Heart right ventricle (tissue), 16 donors: Measurements from ENCODE around the gene SOD3. TPM values are rescaled to one million over a fixed set of nuclear protein-coding genes. Genes with fewer than 3 reads are reported as not detected.

Source experiments
- ATAC-seq, 8 donors: fragments of 200-7000 bp; cut with Tn5 transposase; one replicate each; pipeline ENCODE4 v1.9.1; 2020; ENCODE audit warnings: mild to moderate bottlenecking in 8 of 8, moderate library complexity in 8 of 8, moderate number of reproducible peaks in 1 of 8
- DNase-seq, 2 donors: peaks; one replicate each; pipeline ENCODE4 v3.0.0-alpha.2; 2020
- H3K27ac ChIP-seq, 10 donors: fragments of 200-600 bp; sonication (generic) in 2 of 10; one replicate each; pipeline versions ENCODE4 v1.5.0 to v1.8.0; 2020 to 2022; ENCODE audit warnings: mild to moderate bottlenecking in 3 of 10
- H3K27me3 ChIP-seq, 7 donors: fragments of 200-600 bp; one replicate each; pipeline ENCODE4 v1.8.0; 2021 to 2022; ENCODE audit warnings: mild to moderate bottlenecking in 2 of 7
- H3K36me3 ChIP-seq, 9 donors: fragments of 200-600 bp; sonication (generic) in 1 of 9; one replicate each; pipeline versions ENCODE4 v1.5.0 to v1.8.0; 2020 to 2022; ENCODE audit warnings: mild to moderate bottlenecking in 2 of 9
- H3K4me1 ChIP-seq, 9 donors: fragments of 200-600 bp; sonication (generic) in 1 of 9; one replicate each; pipeline versions ENCODE4 v1.5.0 to v1.8.0; 2020 to 2022; ENCODE audit warnings: mild to moderate bottlenecking in 4 of 9
- H3K4me3 ChIP-seq, 10 donors: fragments of 200-600 bp; sonication (generic) in 2 of 10; one replicate each; pipeline versions ENCODE4 v1.5.0 to v1.8.0; 2020 to 2022; ENCODE audit warnings: mild to moderate bottlenecking in 7 of 10, moderate library complexity in 2 of 10
- H3K9me3 ChIP-seq, 11 donors: fragments of 200-600 bp in 10 of 11; sonication (generic) in 2 of 11; one replicate each; pipeline versions ENCODE4 v1.5.0 to v1.8.0; 2013 to 2022; ENCODE audit warnings: mild to moderate bottlenecking in 2 of 11, control low read depth in 1 of 11, moderate library complexity in 1 of 11
- CTCF ChIP-seq, 9 donors: fragments of 200-600 bp; sonication (generic) in 2 of 9; IDR thresholded peaks; one replicate each; pipeline versions ENCODE4 v1.5.0 to v1.8.0; 2021 to 2022; ENCODE audit warnings: antibody characterized with exemption in 9 of 9, mild to moderate bottlenecking in 5 of 9, moderate library complexity in 1 of 9
- WGBS, 2 donors: extraction: QIAGEN DNeasy Blood & Tissue Kit; methylation state at CpG; one replicate each; pipeline ENCODE4 v1.1.7; 2013; ENCODE audit warnings: inconsistent platforms in 1 of 2; 5-methylcytosine and 5-hydroxymethylcytosine counted together
- intact Hi-C, 10 donors: fragments of 100-400 bp; cut with DNase I; formaldehyde crosslinking; loops; one replicate each; pipeline versions ENCODE4 v1.11.1 to v1.14.2; 2022
- polyA plus RNA-seq, 2 donors: library from polyadenylated mRNA; stranded (reverse); fragments of 200-250 nt; gene quantifications; one replicate each; pipeline ENCODE4 v1.2.3, GENCODE V29; 2013
- total RNA-seq, 10 donors: library from RNA; stranded (reverse); fragmentation: NEBNext Ultra II Directional in 3 of 10; extraction: Animal tissue kit (Norgen Biotek cat#: 25700) in 3 of 10; gene quantifications; one replicate each; pipeline versions ENCODE4 v1.2.1 to v1.2.4, GENCODE V29; 2021 to 2023
- donor health status: Arrhythmogenic right ventricular cardiomyopathy.
- donor health status: ischemic (EF 13 %, LVEDD 7.1; RV severe dilation, severe dysfunction).
- donor health status: healthy with polysubstance abuse.
- donor health status: DM: no; HTN: yes; CAD: no.
- donor health status: DM: no; HTN: no; CAD: no.
- donor health status: ischemic (EF 25% LVEDD 6.9; RV normal size, moderate dysfunction).
- donor health status: ischemic (EF 25% LVEDD 5.7; RV mildly dilated, moderate dysfunction).
- donor health status: healthy.
- donor health status: DM: yes; HTN: yes; CAD: no.
- donor health status: Ischemic cardiomyopathy.
- donor health status: ischemic (EF 35%, LVEDD 5.7; RV mildly dilated, moderate dysfunction).
- donor health status: nonischemic (EF 11% LVEDD 7.7; RV severe dilation, severe dysfunction).
- donor health status: DM: yes; HTN: yes; CAD: no.
- donor health status: PGD.
- donor health status: ischemic (EF 29% LVEDD 5.4; RV normal size, mild dysfunction).
- donor health status: nonischemic (EF 23%, LVEDD 6.1; RV moderate dilation, normal function).

Gene SOD3
- total and polyA plus RNA-seq, 12 donors = 15.1 to 118 (median 52.4) TPM

GRCh38 chr4:24845902-24846301, 50.5 kb downstream of the SOD3 start:
- Histone ChIP-seq H3K4me1 (peaks cover 0 to 16% (median 0%) of the 10 kb centered on the region in 9 donors), H3K4me3 (no peak overlapping the region), H3K9me3 (no peaks in the 10 kb centered on the region), H3K27me3 (no peaks in the 10 kb centered on the region), H3K36me3 (peaks cover 0 to 24% (median 4%) of the 10 kb centered on the region in 9 donors), H3K27ac (no peak overlapping the region)
- ATAC-seq (no peak), DNase-seq (no peak)
- 94 to 96% methylated on average over 5 of the region's 5 CpGs for WGBS, 2 donors
- no peak for TF ChIP-seq CTCF (IDR thresholded peaks at IDR 0.05)
- intact Hi-C loops = no loop called here

GRCh38 chr4:24846716-24847115, 51.3 kb downstream of the SOD3 start:
- ATAC-seq (no peak), DNase-seq (no peak)
- peaks cover 0 to 18% (median 0%) of the 10 kb centered on the region in 9 donors for H3K4me1 ChIP-seq
- no peak overlapping the region for H3K4me3 ChIP-seq
- no peak overlapping the region for H3K27ac ChIP-seq
- H3K36me3 ChIP-seq = peaks cover 0 to 21% (median 0%) of the 10 kb centered on the region in 9 donors
- intact Hi-C loops = no loop called here
- no peaks in the 10 kb centered on the region for H3K9me3 ChIP-seq
- H3K27me3 ChIP-seq = no peaks in the 10 kb centered on the region
- 95 to 96% methylated on average over 5 of the region's 5 CpGs for WGBS, 2 donors
- TF ChIP-seq CTCF (IDR thresholded peaks at IDR 0.05) = no peak

- no peak overlapping the region for H3K27ac ChIP-seq
- ATAC-seq = no peak
- H3K4me1 ChIP-seq = peaks cover 0 to 21% (median 0%) of the 10 kb centered on the region in 9 donors
These were observed 54.0 kb downstream of the SOD3 start for GRCh38 chr4:24849351-24849750.

GRCh38 chr4:24849756-24850155, 54.4 kb downstream of the SOD3 start:
- no peak overlapping the region for H3K4me3 ChIP-seq
- H3K27ac ChIP-seq = no peak overlapping the region
- H3K9me3 ChIP-seq = no peaks in the 10 kb centered on the region
- peaks cover 0 to 19% (median 0%) of the 10 kb centered on the region in 9 donors for H3K36me3 ChIP-seq
- TF ChIP-seq CTCF (IDR thresholded peaks at IDR 0.05) = no peak
- 94 to 95% methylated on average over 2 of the region's 2 CpGs for WGBS, 2 donors
- no peaks in the 10 kb centered on the region for H3K27me3 ChIP-seq
- intact Hi-C loops = no loop called here
- DNase-seq = no peak
- ATAC-seq = no peak
- peaks cover 0 to 21% (median 0%) of the 10 kb centered on the region in 9 donors for H3K4me1 ChIP-seq

More at GRCh38 chr4:24849351-24849750, 54.0 kb downstream of the SOD3 start:
- H3K4me3 ChIP-seq = no peak overlapping the region
- TF ChIP-seq CTCF (IDR thresholded peaks at IDR 0.05) = no peak
- peaks cover 0 to 19% (median 0%) of the 10 kb centered on the region in 9 donors for H3K36me3 ChIP-seq
- no peak for DNase-seq
- WGBS, 2 donors = 87 to 88% methylated on average over 4 of the region's 4 CpGs
- no peaks in the 10 kb centered on the region for H3K27me3 ChIP-seq
- H3K9me3 ChIP-seq = no peaks in the 10 kb centered on the region
- intact Hi-C loops = no loop called here

Other genes with a start within 250 kb of the SOD3 start
- 10 to 100 TPM; 42.5 to 69.6 (median 48.0) TPM for gene DHX15, start 211.0 kb upstream of the SOD3 start, total RNA-seq
- gene DHX15, start 211.0 kb upstream of the SOD3 start, polyA plus RNA-seq = 10 to 100 TPM; 32.9 to 47.7 TPM
- 10 to 100 TPM in 3 of 10 donors, 1 to 10 TPM in 7; 8.0 to 17.7 (median 9.3) TPM for gene CCDC149, start 117.5 kb downstream of the SOD3 start, total RNA-seq
- 1 to 10 TPM; 6.1 to 9.5 TPM for gene CCDC149, start 117.5 kb downstream of the SOD3 start, polyA plus RNA-seq
- gene LGI2, start 235.4 kb downstream of the SOD3 start, total RNA-seq = 1 to 10 TPM; 1.6 to 7.9 (median 2.5) TPM
- gene LGI2, start 235.4 kb downstream of the SOD3 start, polyA plus RNA-seq = 1 to 10 TPM in 1 of 2 donors, under 1 TPM in 1; 0.80 to 1.1 TPM